ENCODE measurements around the gene MIA2. TPM values are rescaled to one million over a fixed set of nuclear protein-coding genes. Genes with fewer than 3 reads are reported as not detected.

The MIA2 gene
- 16.4 and 20.0 TPM in 2 replicates for total RNA-seq

DNA sequence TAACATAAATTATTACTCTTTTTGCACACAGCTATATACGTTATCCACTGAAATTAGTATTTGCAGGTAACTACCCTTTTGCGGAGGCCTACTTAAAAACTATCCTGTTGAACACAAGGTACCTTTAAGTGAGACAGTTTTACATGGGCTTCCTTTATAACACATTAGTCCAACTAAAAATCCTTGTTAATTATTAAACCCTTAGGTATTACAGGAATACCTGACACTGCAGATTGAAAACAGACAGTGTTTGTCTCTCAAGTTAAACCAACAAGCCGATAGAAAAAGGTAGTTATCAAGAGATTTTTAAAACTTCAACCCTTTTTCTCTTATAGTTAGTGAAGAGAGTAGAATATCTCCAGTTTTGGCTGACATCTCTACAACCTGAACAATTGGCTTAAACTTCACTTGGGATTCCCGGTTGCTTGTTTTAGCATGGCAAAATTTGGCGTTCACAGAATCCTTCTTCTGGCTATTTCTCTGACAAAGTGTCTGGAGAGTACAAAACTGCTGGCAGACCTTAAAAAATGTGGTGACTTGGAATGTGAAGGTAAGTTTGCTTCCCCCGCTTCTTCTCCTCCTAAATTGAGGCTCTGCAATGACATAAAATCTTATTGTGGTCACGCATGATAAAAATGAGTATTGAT, at the start of gene MIA2:
Gene MIA2 (plus strand): TSS at position 236 of the 647 bp plus-strand sequence. CDS start 200 bp downstream, at position 436.

DNA sequence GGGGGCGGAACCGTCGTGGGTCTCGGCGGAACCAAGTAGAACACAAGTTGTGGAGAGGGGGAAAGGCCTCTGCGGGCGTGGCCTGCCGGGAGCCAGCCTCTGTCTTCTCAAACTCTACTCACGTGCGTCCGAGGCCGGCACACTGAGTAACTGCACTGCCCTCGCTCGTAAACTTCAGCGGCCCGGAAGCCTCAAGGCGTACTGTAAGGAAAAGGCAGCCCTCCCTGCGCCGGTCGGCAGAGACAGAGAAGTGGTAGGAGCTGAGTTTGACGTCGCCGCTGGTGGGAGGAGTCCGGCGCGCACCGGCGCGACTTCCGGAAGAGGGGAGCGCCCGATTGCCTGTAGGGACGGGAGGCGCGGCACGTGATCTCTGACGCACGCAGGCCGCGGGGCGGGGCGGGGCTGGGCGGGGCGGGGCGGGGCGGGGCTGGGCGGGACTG, 198.5 kb downstream of the MIA2 start, which contains the start of gene FBXO33:
Gene FBXO33 (minus strand): TSS at position 255 of the 440 bp plus-strand sequence. CDS start 271 bp downstream, outside the sequence.

Other genes with a start within 250 kb of the MIA2 start
- gene SEC23A, start 130.7 kb upstream of the MIA2 start, total RNA-seq, result 63.2 and 68.4 TPM in 2 replicates
- 29.5 and 45.6 TPM in 2 replicates for gene GEMIN2, start 119.6 kb upstream of the MIA2 start, total RNA-seq
- gene TRAPPC6B, start 63.6 kb upstream of the MIA2 start, total RNA-seq, result 15.5 and 26.7 TPM in 2 replicates
- 19.1 and 21.4 TPM in 2 replicates for gene PNN, start 58.7 kb upstream of the MIA2 start, total RNA-seq
- 6.3 and 8.4 TPM in 2 replicates for gene FBXO33, start 198.5 kb downstream of the MIA2 start, total RNA-seq